NCI-H526 (cell line): Measurements from ENCODE around the gene ZFPL1.

Experiments
- DNase-seq, 2 experiments: peaks; one replicate each; lab custom pipeline; 2025; lab: John Stamatoyannopoulos, UW

ZFPL1 gene

DNA sequence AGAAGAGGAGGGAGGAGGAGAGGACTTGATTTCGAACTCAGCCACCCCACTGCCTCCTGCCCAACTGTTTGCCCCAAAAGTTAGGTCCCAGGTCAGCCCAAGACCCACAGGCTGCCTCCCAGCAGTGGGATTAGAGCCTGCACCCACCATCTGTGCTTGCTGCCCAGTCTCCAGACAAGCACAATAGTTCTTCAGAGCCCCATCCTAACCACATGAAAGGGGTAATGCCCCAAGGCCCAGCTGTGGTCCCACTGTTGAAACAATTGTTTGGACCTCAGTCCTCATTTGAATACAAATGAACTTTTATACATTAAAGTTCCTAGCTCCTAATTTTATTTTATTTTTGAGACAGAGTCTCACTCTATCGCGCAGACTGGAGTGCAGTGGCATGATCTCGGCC is 6.6 kb downstream of the ZFPL1 start:
- DNase-seq: no peak

- no peak for DNase-seq
Observed at GRCh38 chr11:65095427-65095826, 11.4 kb downstream of the ZFPL1 start.

GRCh38 chr11:65095974-65096806 is 12.2 kb downstream of the ZFPL1 start, which contains the start of gene VPS51:
TSS of gene VPS51 (plus strand) at chr11:65096214. CDS start at chr11:65096251, 37 bp downstream.
- peak; percentile 90 to 95 for DNase-seq

DNA sequence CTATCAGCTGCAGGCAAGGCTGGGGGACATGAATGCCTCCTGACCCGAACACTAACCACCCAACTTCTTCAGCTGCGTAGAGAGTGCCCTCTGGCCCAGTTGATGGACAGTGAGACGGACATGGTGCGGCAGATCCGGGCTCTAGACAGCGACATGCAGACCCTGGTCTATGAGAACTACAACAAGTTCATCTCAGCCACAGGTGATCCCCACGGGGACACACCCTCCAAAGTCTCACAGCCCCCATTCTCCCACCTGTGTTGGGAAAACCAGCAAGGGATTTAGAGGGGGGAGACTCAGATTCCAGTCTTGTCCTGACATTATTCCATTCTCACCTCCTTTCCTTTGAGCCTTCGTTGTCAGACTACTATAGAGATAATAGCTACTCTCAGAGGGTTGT is 12.9 kb downstream of the ZFPL1 start:
- no peak for DNase-seq

- no peak for DNase-seq
Observed at GRCh38 chr11:65100674-65101350, 16.8 kb downstream of the ZFPL1 start.

DNA sequence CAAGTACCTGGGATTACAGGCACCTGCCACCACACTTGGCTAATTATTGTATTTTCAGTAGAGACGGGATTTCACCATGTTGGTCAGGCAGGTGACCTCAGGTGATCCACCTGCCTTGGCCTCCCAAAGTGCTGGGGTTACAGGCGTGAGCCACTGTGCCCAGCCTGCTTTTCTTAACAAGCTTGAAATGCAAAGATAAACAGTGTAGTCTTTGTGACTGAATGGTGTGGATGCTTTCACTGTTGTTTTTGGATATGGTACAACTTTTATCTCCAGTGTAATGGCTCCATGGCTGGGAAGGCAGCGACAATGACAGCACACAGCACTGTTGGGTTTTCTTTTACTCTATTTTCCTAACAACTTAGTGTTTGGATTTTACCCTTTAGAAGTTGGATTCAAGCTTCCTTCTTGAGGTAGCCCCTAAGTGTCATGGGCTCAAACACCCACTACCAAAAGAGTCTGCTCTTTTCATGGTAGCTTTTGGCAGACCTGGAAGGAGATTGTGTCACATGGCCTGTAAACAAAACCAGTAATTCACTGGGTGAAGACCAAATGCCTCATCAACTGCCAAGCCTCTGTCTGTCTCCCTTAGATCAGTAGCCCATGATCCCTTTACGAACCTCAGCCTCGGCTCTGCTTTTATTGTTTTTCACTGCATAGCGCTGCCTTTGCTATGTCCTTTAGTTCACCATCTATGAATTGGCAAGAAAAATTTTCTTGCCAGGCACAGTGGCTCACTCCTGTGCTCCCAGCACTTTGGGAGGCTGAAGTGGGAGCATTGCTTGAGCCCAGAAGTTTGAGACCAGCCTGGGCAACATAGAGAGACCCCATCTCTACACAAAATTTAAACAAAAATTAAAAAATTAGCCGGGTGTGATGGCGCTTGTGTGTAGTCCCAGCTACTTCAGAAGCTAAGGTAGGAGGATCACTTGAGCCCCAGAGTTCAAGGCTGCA is 18.4 kb downstream of the ZFPL1 start:
- DNase-seq: no peak

DNA sequence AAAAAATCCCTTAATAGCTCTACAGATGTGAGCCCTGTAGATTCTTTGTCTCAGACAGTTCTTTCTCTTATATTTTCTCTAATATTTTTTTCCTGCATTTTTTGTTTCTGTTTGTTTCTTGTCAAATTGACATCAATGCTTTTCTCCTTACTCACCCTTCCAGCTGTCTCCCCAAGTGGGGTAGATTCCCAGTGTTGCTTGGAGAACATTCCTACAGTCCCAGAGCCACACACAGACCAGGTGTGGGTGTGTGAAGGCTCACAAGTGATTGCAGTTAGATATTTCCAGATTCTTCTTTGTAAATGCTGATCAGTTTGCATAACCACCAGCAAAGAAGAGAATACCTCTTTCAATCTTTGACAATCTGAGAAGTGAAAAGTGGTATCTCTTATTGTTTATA is 19.5 kb downstream of the ZFPL1 start:
- no peak for DNase-seq

DNA sequence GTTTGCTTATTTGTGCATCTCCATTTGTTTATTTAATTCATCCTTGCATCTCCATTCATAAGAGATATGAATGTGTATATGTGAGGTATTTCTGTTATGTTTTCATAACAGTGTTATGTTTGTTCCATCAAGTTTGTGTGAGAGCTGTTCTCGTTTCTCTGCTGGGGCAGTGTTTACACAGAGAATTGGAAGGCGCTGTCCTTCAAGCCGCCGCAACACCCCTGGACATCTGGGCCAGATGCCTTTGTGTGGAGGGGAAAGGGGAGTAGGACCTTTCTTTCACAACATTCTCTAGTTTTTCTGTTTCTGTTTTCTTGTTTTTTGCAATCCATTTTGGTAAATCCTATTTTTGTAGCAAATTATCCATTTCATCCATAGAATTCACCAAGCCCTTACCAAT is 20.6 kb downstream of the ZFPL1 start:
- no peak for DNase-seq

DNA sequence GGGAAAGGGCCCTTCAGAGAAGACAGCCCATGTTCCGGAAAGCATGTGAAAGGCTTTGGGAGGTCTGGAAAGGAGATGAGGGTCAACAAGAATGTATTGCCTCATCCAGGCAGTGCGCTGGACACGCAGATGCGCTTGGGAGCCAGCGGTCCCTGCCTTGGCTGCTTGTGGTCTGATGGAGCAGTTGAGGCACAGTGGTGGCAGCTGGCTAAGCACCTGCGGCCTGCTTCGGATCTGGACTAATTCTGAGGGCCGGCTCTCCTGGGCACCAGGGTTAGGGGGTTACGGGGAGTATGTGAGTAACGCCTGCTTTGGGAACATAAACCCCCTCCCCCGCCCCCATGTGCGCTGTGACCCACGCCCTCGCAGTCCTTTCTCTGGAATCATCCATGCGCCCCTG is 23.1 kb downstream of the ZFPL1 start:
- no peak for DNase-seq

- no peak for DNase-seq
Observed at GRCh38 chr11:65107751-65108468, 23.9 kb downstream of the ZFPL1 start.

DNA sequence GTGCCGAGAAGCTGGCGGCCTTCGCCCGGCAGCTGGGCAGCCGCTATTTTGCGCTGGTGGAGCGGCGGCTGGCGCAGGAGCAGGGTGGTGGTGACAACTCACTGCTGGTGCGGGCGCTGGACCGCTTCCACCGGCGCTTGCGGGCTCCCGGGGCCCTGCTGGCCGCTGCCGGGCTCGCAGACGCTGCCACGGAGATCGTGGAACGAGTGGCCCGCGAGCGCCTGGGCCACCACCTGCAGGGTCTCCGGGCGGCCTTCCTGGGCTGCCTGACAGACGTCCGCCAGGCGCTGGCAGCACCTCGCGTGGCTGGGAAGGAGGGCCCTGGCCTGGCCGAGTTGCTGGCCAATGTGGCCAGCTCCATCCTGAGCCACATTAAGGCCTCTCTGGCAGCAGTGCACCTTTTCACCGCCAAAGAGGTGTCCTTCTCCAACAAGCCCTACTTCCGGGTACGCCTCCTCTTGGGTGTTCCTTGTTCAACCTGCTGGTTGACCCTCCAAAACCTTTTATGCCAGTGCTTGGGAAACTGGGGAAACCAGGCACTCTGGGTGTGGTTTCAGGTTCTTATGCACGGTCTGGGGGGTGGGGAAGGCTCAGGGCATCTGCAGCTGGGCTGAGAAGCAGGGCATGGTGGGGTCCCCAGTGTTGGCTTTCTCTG is 24.6 kb downstream of the ZFPL1 start:
- DNase-seq: no peak

DNA sequence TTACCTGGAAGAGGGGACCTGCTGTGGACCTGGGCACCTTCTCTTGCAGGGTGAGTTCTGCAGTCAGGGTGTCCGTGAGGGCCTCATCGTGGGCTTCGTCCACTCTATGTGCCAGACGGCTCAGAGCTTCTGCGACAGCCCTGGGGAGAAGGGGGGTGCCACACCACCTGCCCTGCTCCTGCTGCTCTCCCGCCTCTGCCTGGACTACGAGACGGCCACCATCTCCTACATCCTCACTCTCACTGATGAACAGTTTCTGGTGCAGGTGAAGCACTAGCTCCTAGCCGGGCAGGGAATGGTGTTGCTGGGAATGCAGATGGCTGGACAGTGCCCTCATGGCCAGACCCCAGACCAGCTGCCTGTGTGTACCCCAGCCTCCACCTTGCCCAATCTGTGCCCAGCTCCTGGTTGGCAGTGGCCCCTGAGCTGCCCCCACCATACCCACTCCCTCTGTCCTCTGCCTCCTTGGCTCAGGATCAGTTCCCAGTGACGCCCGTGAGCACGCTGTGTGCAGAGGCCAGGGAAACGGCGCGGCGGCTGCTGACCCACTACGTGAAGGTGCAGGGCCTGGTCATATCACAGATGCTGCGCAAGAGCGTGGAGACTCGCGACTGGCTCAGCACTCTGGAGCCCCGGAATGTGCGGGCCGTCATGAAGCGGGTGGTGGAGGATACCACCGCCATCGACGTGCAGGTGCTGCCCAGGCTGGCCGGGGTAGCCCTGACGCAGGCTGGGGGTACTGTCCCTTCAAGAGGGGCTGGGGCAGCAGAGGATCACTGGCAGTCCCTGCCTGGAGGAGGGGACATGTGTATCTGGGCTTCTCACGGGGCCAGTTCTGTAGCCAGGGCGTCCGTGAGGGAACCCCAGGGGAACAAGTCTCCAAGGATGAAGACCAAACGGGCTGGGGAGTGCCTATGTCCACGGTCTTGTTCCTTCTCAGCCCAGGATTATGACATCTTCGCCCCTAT is 25.5 kb downstream of the ZFPL1 start:
- DNase-seq: no peak

DNA sequence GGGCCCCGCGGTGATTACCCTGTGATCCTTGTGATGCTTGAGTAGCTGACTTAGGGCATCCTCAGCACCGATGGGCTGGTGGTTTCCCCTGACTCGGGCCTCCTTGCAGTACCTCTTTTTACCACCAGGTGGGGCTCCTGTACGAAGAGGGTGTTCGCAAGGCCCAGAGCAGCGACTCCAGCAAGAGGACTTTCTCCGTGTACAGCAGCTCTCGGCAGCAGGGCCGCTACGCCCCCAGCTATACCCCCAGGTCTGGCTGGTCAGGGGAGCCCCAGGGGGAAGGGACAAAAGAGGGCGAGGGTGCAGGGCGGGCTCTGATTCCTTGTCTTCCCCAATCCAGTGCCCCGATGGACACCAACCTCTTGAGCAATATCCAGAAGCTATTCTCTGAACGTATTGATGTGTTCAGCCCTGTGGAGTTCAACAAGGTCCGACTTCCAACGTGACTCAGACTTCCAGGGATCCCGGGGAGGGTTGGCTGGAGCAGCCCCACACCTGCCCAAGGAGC is 26.4 kb downstream of the ZFPL1 start:
- peak; percentile 73 to 92 for DNase-seq

DNA sequence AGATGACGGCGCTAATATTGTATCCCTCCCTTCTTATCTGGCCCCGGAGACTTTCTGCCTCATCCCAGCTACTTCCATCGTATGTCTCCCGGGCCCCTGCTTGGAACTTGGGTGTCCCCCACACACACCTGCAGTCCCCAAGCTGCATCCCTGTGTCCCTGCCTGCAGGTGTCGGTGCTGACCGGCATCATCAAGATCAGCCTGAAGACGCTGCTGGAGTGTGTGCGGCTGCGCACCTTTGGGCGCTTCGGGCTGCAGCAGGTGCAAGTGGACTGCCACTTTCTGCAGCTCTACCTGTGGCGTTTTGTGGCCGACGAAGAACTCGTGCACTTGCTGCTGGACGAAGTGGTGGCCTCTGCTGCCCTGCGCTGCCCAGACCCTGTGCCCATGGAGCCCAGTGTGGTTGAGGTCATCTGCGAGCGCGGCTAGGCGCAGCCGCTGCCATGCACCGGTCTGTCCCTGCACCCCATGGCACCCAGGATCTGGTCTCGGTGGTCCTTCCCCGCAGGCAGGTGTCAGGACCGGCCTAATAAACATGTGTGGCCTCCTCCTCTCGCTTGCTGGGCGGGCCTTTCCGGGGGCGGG is 27.2 kb downstream of the ZFPL1 start:
- DNase-seq: no peak

DNA sequence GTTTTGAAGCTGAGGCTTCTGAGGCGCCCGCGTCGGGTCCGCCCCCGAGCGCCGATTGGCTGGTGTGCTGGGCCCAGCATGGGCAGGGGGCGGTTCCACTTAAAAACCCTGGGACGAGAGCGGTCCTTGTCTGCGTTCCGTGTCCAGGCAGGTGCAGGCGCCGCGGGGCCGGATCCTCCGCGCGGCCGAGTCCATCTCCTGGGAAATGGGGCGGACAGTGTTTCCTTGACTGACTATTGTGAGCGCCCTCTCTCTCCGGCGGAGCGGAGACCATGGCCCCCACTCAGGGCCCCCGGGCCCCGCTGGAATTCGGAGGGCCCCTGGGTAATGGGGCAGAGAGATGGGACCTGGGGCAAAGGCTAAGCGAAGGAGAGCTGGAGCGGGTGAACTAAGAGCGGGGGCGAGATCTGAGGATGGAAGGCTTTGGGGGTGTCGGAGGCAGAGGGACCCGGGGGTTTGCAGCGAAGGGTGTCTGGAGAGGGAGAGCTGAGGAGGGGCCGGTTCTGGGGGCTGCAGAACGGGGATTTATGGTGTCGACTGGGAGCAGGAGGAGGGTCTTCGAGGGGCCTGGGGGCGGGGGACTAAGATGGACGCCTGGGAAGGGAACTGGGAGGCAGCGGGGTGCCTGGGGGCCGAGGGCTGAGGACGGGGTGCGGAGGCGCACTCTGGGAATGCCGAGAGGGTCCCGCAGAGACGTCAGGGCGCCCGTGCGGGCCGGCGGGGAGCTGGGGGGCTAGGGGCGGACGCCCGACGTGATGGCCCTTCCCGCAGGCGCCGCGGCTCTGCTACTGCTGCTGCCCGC is 27.9 kb downstream of the ZFPL1 start, which contains the start of gene TM7SF2:
TM7SF2 (plus strand) TSS at position 129 of the 802 bp plus-strand sequence; CDS start at position 273, 144 bp downstream.
- DNase-seq: peak; percentile 94 to 99

DNA sequence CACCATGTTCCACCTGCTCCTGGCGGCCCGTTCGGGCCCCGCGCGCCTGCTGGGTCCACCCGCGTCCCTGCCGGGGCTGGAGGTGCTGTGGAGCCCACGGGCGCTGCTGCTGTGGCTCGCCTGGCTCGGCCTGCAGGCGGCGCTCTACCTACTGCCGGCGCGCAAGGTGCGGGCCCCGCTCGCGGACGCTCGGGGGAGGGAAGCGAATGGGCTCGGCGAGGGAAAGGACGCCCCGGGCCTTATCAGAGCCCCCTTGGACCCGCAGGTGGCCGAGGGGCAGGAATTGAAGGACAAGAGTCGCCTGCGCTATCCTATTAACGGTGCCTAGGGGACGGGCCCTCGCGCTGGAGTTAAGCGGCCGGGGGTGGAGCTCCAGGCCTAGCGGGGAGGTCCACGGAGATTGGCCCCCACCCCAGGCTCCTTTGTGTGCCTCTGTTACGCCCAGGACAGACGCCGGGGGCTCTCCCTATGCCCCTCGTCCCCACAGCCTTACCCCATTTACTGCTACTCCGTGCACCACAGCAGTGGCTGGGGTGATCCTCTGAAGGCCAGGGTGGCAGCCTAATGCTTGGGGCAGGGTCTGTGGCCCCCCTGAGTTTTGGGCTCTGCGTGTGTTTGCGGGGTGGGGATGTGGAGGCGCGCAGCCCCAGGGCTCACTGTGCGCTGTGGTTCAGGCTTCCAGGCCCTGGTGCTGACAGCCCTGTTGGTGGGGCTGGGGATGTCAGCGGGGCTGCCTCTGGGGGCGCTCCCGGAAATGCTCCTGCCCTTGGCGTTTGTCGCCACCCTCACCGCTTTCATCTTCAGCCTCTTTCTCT is 28.7 kb downstream of the ZFPL1 start:
- DNase-seq: peak in 1 of 2 experiments; percentile 85

DNA sequence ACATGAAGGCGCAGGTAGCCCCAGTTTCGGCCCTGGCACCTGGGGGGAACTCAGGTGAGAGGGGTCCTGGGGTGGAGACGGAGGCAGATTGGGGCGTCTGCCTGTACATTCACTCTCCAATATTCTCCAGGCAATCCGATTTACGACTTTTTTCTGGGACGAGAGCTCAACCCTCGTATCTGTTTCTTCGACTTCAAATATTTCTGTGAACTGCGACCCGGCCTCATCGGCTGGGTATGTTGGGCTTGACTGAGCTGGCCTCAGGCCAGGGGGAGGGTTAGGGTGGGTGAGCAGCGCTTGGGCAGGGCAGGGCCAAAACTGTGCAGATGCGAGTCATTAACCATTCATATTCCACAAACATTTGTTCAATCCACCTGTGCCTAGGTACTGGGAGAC is 29.3 kb downstream of the ZFPL1 start:
- DNase-seq: peak in 1 of 2 experiments; percentile 55
